Measurements from ENCODE around the gene LIN7C. TPM values are rescaled to one million over a fixed set of nuclear protein-coding genes. Genes with fewer than 3 reads are reported as not detected.

The LIN7C gene
- total RNA-seq, 2 experiments from 2014 or later: 19.7 to 31.6 TPM

DNA sequence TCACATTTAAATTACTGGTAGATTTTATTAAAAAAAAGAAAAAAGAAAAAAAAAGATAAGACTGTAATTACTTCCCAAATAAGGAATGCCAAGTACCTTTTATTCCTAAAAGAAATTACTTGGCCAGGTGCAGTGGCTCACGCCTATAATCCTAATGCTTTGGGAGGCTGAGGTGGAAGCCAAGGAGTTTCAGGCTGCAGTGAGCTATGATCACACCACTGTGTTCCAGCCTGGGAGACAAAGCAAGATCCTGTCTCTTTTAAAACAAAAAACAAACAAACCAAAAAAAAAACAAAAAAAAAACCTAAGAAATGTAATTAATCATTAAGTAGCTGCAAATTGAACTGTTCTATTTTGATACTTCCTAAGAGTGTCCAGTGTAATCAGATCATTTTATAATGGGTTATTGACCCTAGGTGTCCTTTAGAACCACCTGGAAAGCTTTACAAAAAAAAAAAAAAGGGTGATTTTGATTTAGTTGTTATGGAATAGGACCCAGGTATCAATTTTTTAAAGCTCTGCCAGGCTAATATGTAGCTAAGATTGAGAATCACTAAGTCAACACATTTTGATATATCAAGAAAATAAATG is 10.8 kb downstream of the LIN7C start:
- Histone ChIP-seq H3K4me3 (ENCODE audit: low read depth, low read length, poor library complexity, severe bottlenecking) (no peak overlapping the region), H3K79me2 (ENCODE audit: insufficient read depth, low read depth, low read length) (peaks cover 35% of the 10 kb centered on the region), H3K4me1 (ENCODE audit: insufficient read depth, low read length, poor library complexity, severe bottlenecking) (peaks cover 3% of the 10 kb centered on the region), H3K9me2 (ENCODE audit: insufficient read depth, low read length) (no peaks in the 10 kb centered on the region), H2AFZ (ENCODE audit: low read length) (no peak overlapping the region), H3K4me2 (ENCODE audit: low read length) (no peak overlapping the region), H4K20me1 (ENCODE audit: insufficient read depth, low read length) (peaks cover 10% of the 10 kb centered on the region), H3K27ac (ENCODE audit: low read depth, low read length, poor library complexity, severe bottlenecking) (no peak overlapping the region), H3K36me3 (ENCODE audit: insufficient read depth, low read length) (peaks cover 97% of the 10 kb centered on the region), H3K9me3 (ENCODE audit: low read length) (no peaks in the 10 kb centered on the region)
- DNase-seq (ENCODE audit: low spot score): no peak
- intact Hi-C loops (cut with micrococcal nuclease; ENCODE audit: unreplicated experiment): loop anchor here (10.0 kb wide), 2 partner anchors 741 to 1211 kb away; no protein-coding TSS in a partner anchor
- CTCF ChIA-PET (ENCODE audit: unreplicated experiment): interaction anchor here (0.8 kb wide), 1 partner anchor 10 kb away, joined by 3 read pairs; no protein-coding TSS in a partner anchor
- POLR2A ChIA-PET: interaction anchor here (0.6 to 2.2 kb wide), 15 partner anchors 8 to 1415 kb away, joined by 3 to 6 read pairs (median 3); partner anchors contain the start of genes CCDC34 and LIN7C
- no peak for TF ChIP-seq EZH2phosphoT487 (IDR thresholded peaks at IDR 0.05; ENCODE audit: borderline replicate concordance, low read depth, low read length)
- no TSS peak for BruUV-seq (replicated peaks)

DNA sequence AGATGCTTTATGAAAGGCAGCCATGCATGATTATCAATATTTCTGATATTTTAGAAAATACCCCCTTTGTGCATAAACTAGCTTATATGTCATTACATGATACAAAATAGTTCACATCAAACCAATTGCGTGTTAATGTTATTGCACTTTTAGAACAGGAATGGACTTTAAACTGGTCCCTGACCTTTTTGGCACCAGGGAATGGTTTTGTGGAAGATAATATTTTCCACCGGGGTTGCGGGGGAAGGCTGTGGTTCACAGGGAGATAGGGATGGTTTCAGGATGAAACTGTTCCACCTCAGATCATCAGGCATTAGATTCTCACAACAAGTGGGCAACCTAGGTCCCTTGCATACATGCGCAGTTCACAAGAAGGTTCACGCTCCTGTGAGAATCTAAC is 17.5 kb downstream of the LIN7C start:
- H3K4me3 ChIP-seq (ENCODE audit: low read depth, low read length, poor library complexity, severe bottlenecking): no peak overlapping the region
- no TSS peak for BruUV-seq (replicated peaks)
- H4K20me1 ChIP-seq (ENCODE audit: insufficient read depth, low read length): no peaks in the 10 kb centered on the region
- no peak overlapping the region for H3K27ac ChIP-seq (ENCODE audit: low read depth, low read length, poor library complexity, severe bottlenecking)
- no peak overlapping the region for H3K4me2 ChIP-seq (ENCODE audit: low read length)
- H3K4me1 ChIP-seq (ENCODE audit: insufficient read depth, low read length, poor library complexity, severe bottlenecking): no peaks in the 10 kb centered on the region
- CTCF ChIA-PET (ENCODE audit: unreplicated experiment): no interaction called here
- intact Hi-C loops (cut with micrococcal nuclease; ENCODE audit: unreplicated experiment): loop anchor here (5.0 kb wide), 1 partner anchor 287 kb away; no protein-coding TSS in a partner anchor
- POLR2A ChIA-PET: interaction anchor here (0.6 kb wide), 1 partner anchor 28 kb away, joined by 3 read pairs; no protein-coding TSS in a partner anchor
- TF ChIP-seq EZH2phosphoT487 (IDR thresholded peaks at IDR 0.05; ENCODE audit: borderline replicate concordance, low read depth, low read length): no peak
- TF ChIP-seq, protein P1, sequence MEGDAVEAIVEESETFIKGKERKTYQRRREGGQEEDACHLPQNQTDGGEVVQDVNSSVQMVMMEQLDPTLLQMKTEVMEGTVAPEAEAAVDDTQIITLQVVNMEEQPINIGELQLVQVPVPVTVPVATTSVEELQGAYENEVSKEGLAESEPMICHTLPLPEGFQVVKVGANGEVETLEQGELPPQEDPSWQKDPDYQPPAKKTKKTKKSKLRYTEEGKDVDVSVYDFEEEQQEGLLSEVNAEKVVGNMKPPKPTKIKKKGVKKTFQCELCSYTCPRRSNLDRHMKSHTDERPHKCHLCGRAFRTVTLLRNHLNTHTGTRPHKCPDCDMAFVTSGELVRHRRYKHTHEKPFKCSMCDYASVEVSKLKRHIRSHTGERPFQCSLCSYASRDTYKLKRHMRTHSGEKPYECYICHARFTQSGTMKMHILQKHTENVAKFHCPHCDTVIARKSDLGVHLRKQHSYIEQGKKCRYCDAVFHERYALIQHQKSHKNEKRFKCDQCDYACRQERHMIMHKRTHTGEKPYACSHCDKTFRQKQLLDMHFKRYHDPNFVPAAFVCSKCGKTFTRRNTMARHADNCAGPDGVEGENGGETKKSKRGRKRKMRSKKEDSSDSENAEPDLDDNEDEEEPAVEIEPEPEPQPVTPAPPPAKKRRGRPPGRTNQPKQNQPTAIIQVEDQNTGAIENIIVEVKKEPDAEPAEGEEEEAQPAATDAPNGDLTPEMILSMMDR (conservative IDR thresholded peaks at IDR 0.05; ENCODE audit: low read length): no peak
- H2AFZ ChIP-seq (ENCODE audit: low read length): no peak overlapping the region
- H3K9me2 ChIP-seq (ENCODE audit: insufficient read depth, low read length): no peaks in the 10 kb centered on the region
- no peak for DNase-seq (ENCODE audit: low spot score)
- no peaks in the 10 kb centered on the region for H3K79me2 ChIP-seq (ENCODE audit: insufficient read depth, low read depth, low read length)
- peaks cover 34% of the 10 kb centered on the region for H3K36me3 ChIP-seq (ENCODE audit: insufficient read depth, low read length)
- H3K9me3 ChIP-seq (ENCODE audit: low read length): no peaks in the 10 kb centered on the region

DNA sequence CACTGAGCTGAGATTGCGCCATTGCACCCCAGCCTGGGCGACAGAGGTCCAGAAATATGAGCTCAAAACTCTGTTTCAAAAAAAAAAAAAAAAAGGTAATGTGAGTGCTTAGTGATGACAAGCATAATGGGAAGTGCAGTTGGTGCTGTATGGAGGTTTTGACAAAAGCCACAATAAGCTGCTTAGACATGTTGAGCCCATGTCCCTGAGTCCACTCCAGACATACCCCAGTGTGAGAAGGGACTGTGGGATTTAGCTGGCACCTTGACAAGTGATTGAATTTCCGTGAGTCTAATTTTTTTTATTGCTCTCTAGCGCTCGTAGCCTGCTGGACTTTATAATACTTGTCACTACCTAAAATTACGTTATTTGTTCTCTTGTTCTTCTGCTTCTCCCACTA is 18.9 kb downstream of the LIN7C start:
- Histone ChIP-seq H3K4me3 (ENCODE audit: low read depth, low read length, poor library complexity, severe bottlenecking) (no peak overlapping the region), H3K4me1 (ENCODE audit: insufficient read depth, low read length, poor library complexity, severe bottlenecking) (no peaks in the 10 kb centered on the region), H3K9me3 (ENCODE audit: low read length) (no peaks in the 10 kb centered on the region), H3K9me2 (ENCODE audit: insufficient read depth, low read length) (no peaks in the 10 kb centered on the region), H3K36me3 (ENCODE audit: insufficient read depth, low read length) (peaks cover 20% of the 10 kb centered on the region), H3K4me2 (ENCODE audit: low read length) (no peak overlapping the region), H4K20me1 (ENCODE audit: insufficient read depth, low read length) (no peaks in the 10 kb centered on the region), H3K79me2 (ENCODE audit: insufficient read depth, low read depth, low read length) (no peaks in the 10 kb centered on the region), H2AFZ (ENCODE audit: low read length) (no peak overlapping the region), H3K27ac (ENCODE audit: low read depth, low read length, poor library complexity, severe bottlenecking) (no peak overlapping the region)
- TF ChIP-seq, protein P1 (conservative IDR thresholded peaks at IDR 0.05; ENCODE audit: low read length): no peak
- no peak for TF ChIP-seq EZH2phosphoT487 (IDR thresholded peaks at IDR 0.05; ENCODE audit: borderline replicate concordance, low read depth, low read length)
- intact Hi-C loops (cut with micrococcal nuclease; ENCODE audit: unreplicated experiment): loop anchor here (5.0 kb wide), 1 partner anchor 285 kb away; no protein-coding TSS in a partner anchor
- BruUV-seq (replicated peaks): no TSS peak
- no peak for DNase-seq (ENCODE audit: low spot score)
- CTCF ChIA-PET (ENCODE audit: unreplicated experiment): interaction anchor here (0.6 kb wide), 1 partner anchor 710 kb away, joined by 4 read pairs; no protein-coding TSS in a partner anchor
- POLR2A ChIA-PET: interaction anchor here (0.6 to 1.1 kb wide), 3 partner anchors 9 to 412 kb away, joined by 3 to 6 read pairs (median 3); no protein-coding TSS in a partner anchor
